K562 (cell line): ENCODE measurements around the gene ENOX2. TPM values are rescaled to one million over a fixed set of nuclear protein-coding genes. Genes with fewer than 3 reads are reported as not detected.

Experiments used
- ATAC-seq: fragments of 200-7000 bp; cut with Tn5 transposase; 3 replicates; pipeline ENCODE4 v1.9.1; 2020; ENCODE audit warnings: moderate library complexity
- BruUV-seq: library from RNA; stranded (reverse); fragments of 400-500 nt; replicated peaks from 2 replicates; lab custom pipeline; 2021; lab: Mats Ljungman, UMichigan
- CTCF ChIA-PET: fragments of 300-600 bp; formaldehyde crosslinking; extraction: SDS; loops from one replicate; lab custom pipeline; 2021; ENCODE audit warnings: low intra/inter-chr PET ratio; lab: Yijun Ruan, JAX
- POLR2A ChIA-PET: fragments of 300-600, 350-650 bp; sonication (Branson Sonifier 250); formaldehyde crosslinking; extraction: SDS; loops from one replicate; lab custom pipeline; 2021; ENCODE audit warnings: antibody characterized with exemption, inconsistent platforms; lab: Yijun Ruan, JAX
- DNase-seq, 4 experiments: peaks; one replicate each; pipeline versions ENCODE4 v3.0.0 to v3.0.0-alpha.2; 2011 to 2018; ENCODE audit warnings: low spot score in 3 of 4, mixed read lengths in 3 of 4; ENCODE audit errors: extremely low read depth in 1 of 4
- FAIRE-seq: peaks from 2 replicates; lab custom pipeline; 2011; peaks lifted over from hg19 to GRCh38; lab: Jason Lieb, UNC
- H2AFZ ChIP-seq: 2 replicates; pipeline ENCODE4 v1.6.0; 2011; ENCODE audit warnings: low read depth, low read length, control low read depth, inconsistent platforms
- H3K27ac ChIP-seq: fragments of 200-600 bp; 3 replicates; pipeline ENCODE4 v1.8.0; 2011; ENCODE audit warnings: low read depth, mild to moderate bottlenecking, control low read depth, inconsistent platforms, low read length, moderate library complexity, mixed read lengths; ENCODE audit errors: extremely low read depth
- H3K27me3 ChIP-seq, 2 experiments: fragments of 300-600 bp in 1 of 2; 2 replicates in 1 of 2; 3 replicates in 1 of 2; pipeline versions ENCODE4 v1.6.0 to v1.8.0; 2011; ENCODE audit warnings: inconsistent platforms in 2 of 2, low read length in 2 of 2, mild to moderate bottlenecking in 1 of 2, mixed read lengths in 1 of 2, moderate library complexity in 1 of 2; ENCODE audit not compliant: control insufficient read depth in 2 of 2, insufficient read depth in 2 of 2
- H3K36me3 ChIP-seq: fragments of 300-600 bp; 3 replicates; pipeline ENCODE4 v1.8.0; 2011; ENCODE audit warnings: mild to moderate bottlenecking, low read length, inconsistent platforms; ENCODE audit not compliant: control insufficient read depth, insufficient read depth
- H3K4me1 ChIP-seq, 2 experiments: fragments of 200-600 bp in 1 of 2; replicated peaks in 1 of 2; 2 replicates in 1 of 2; 3 replicates in 1 of 2; pipeline versions ENCODE4 v1.5.1 to v1.8.0; 2011; ENCODE audit warnings: inconsistent platforms in 2 of 2, low read length in 2 of 2, mild to moderate bottlenecking in 1 of 2, mixed read lengths in 1 of 2, moderate library complexity in 1 of 2; ENCODE audit not compliant: control insufficient read depth in 2 of 2, insufficient read depth in 2 of 2
- H3K4me2 ChIP-seq: 2 replicates; pipeline ENCODE4 v1.6.1; 2011; ENCODE audit warnings: low read length, control low read depth, inconsistent platforms, mixed read lengths; ENCODE audit not compliant: insufficient read depth
- H3K4me3 ChIP-seq: fragments of 200-600 bp; sonication (generic), shearing (Covaris generic); 2 replicates; pipeline ENCODE4 v1.5.1; 2016; ENCODE audit warnings: control low read depth, inconsistent platforms
- H3K79me2 ChIP-seq: fragments of 200-600 bp; 3 replicates; pipeline ENCODE4 v1.8.0; 2011; ENCODE audit warnings: low read length, inconsistent platforms; ENCODE audit not compliant: control insufficient read depth, insufficient read depth
- H3K9ac ChIP-seq, 2 experiments: 2 replicates each; pipeline versions ENCODE4 v1.6.0 to v1.6.1; 2011; ENCODE audit warnings: low read depth in 2 of 2, low read length in 2 of 2, control low read depth in 1 of 2, inconsistent platforms in 1 of 2, mild to moderate bottlenecking in 1 of 2, mixed read lengths in 1 of 2; ENCODE audit not compliant: insufficient read depth in 1 of 2
- H3K9me1 ChIP-seq: one replicate; pipeline ENCODE4 v1.6.0; 2011; ENCODE audit warnings: inconsistent platforms, mild to moderate bottlenecking, low read length, moderate library complexity; ENCODE audit not compliant: control insufficient read depth, insufficient read depth
- H3K9me3 ChIP-seq: replicated peaks from 2 replicates; pipeline ENCODE4 v1.5.1; 2011; ENCODE audit warnings: low read depth, low read length, inconsistent platforms; ENCODE audit not compliant: control insufficient read depth, insufficient read depth
- H4K20me1 ChIP-seq: replicated peaks from 2 replicates; pipeline ENCODE4 v1.6.1; 2011; ENCODE audit warnings: low read length, inconsistent platforms, mixed read lengths; ENCODE audit not compliant: control insufficient read depth, insufficient read depth
- ATF1 ChIP-seq, 2 experiments: fragments of 450-650 bp in 1 of 2; IDR thresholded peaks; 2 replicates each; pipeline ENCODE4 v1.6.1; 2016; ENCODE audit warnings: missing compliant biosample characterization in 1 of 2, missing genetic modification characterization in 1 of 2
- CBX8 ChIP-seq: fragments of 200-600 bp; sonication (generic); IDR thresholded peaks from 2 replicates; pipeline ENCODE4 v1.6.1; 2012; ENCODE audit warnings: borderline replicate concordance, mixed run types, low read depth, mild to moderate bottlenecking, moderate library complexity, mixed read lengths, low read length, control low read depth, inconsistent platforms; ENCODE audit not compliant: poor library complexity, severe bottlenecking; ENCODE audit errors: extremely low read depth
- CSDE1 ChIP-seq, 2 experiments: fragments of 450-650 bp; IDR thresholded peaks; 2 replicates each; pipeline ENCODE4 v1.6.1; 2016; ENCODE audit warnings: mild to moderate bottlenecking in 1 of 2
- DPF2 ChIP-seq: fragments of 450-650 bp; IDR thresholded peaks from 2 replicates; pipeline ENCODE4 v1.6.1; 2016
- HMG20B ChIP-seq: fragments of 250-450 bp; sonication (Bioruptor Pico); IDR thresholded peaks from 2 replicates; pipeline ENCODE4 v1.5.0; 2021; ENCODE audit warnings: mild to moderate bottlenecking
- MCM3 ChIP-seq: fragments of 450-650 bp; IDR thresholded peaks from 2 replicates; pipeline ENCODE4 v1.6.1; 2016
- POLR3G ChIP-seq: IDR thresholded peaks from 2 replicates; pipeline ENCODE4 v1.6.1; 2011; ENCODE audit not compliant: insufficient read length, insufficient replicate concordance; ENCODE audit errors: extremely low read depth
- PRPF4 ChIP-seq: fragments of 200-400 bp; formaldehyde crosslinking; IDR thresholded peaks from one replicate; pipeline ENCODE4 v1.6.1; 2017; ENCODE audit warnings: low read length, low read depth, mild to moderate bottlenecking; ENCODE audit not compliant: insufficient read depth, poor library complexity, severe bottlenecking
- RBM22 ChIP-seq: fragments of 200-400 bp; formaldehyde crosslinking; IDR thresholded peaks from 2 replicates; pipeline ENCODE4 v1.6.1; 2018; ENCODE audit warnings: low read length, low read depth; ENCODE audit not compliant: poor library complexity, severe bottlenecking
- RNF2 ChIP-seq: sonication (generic); IDR thresholded peaks from 2 replicates; pipeline ENCODE4 v1.6.1; 2016
- RUNX1 ChIP-seq: sonication (generic); IDR thresholded peaks from 2 replicates; pipeline ENCODE4 v1.6.1; 2016; ENCODE audit warnings: antibody characterized with exemption, low read depth
- SMARCE1 ChIP-seq: fragments of 450-650 bp; IDR thresholded peaks from 2 replicates; pipeline ENCODE4 v1.7.1; 2016; ENCODE audit warnings: mild to moderate bottlenecking
- SOX6 ChIP-seq: fragments of 450-650 bp; IDR thresholded peaks from 2 replicates; pipeline ENCODE4 v1.6.1; 2014; ENCODE audit warnings: mild to moderate bottlenecking
- TBP ChIP-seq: optimal IDR thresholded peaks from 2 replicates; pipeline ENCODE3; 2011; ENCODE audit warnings: low read depth, low read length, improper control_type of control experiment
- TOE1 ChIP-seq, 2 experiments: fragments of 450-650 bp in 1 of 2; sonication (generic) in 1 of 2; formaldehyde crosslinking in 1 of 2; IDR thresholded peaks; 2 replicates each; pipeline versions ENCODE4 v1.7.1 to v1.8.0; 2016 to 2022; ENCODE audit warnings: borderline replicate concordance in 2 of 2, mild to moderate bottlenecking in 2 of 2, antibody characterized with exemption in 1 of 2, inconsistent platforms in 1 of 2, low read depth in 1 of 2, missing genetic modification reagents in 1 of 2, moderate library complexity in 1 of 2
- UBTF ChIP-seq, 2 experiments: IDR thresholded peaks; 2 replicates each; pipeline ENCODE4 v1.6.1; 2012; ENCODE audit warnings: improper control_type of control experiment in 2 of 2, low read depth in 2 of 2, low read length in 2 of 2, borderline replicate concordance in 1 of 2
- ZFPM2 ChIP-seq: fragments of 250-450 bp; sonication (Bioruptor Pico); IDR thresholded peaks from 2 replicates; pipeline ENCODE4 v1.5.1; 2022; ENCODE audit warnings: mild to moderate bottlenecking
- ZNF12 ChIP-seq: sonication (generic); formaldehyde crosslinking; IDR thresholded peaks from 2 replicates; pipeline ENCODE4 v1.4.0; 2020; ENCODE audit warnings: mild to moderate bottlenecking, missing genetic modification reagents
- ZNF280B ChIP-seq: fragments of 250-450 bp; sonication (Bioruptor Pico); IDR thresholded peaks from 2 replicates; pipeline ENCODE4 v1.5.1; 2021; ENCODE audit warnings: mild to moderate bottlenecking
- ZNF766 ChIP-seq: fragments of 200-800 bp; sonication (Bioruptor generic); conservative IDR thresholded peaks from 2 replicates; pipeline ENCODE4 v1.6.1; 2016; ENCODE audit warnings: missing genetic modification characterization, missing compliant biosample characterization
- WGBS: fragments of 100-300 bp; shearing (Covaris generic); methylation state at CpG from one replicate; pipeline ENCODE4 v1.1.6; 2016; ENCODE audit warnings: low coverage, mixed read lengths; ENCODE audit not compliant: insufficient coverage; ENCODE audit errors: missing lambda C conversion rate; 5-methylcytosine and 5-hydroxymethylcytosine counted together
- in situ Hi-C: fragments of 300-500 bp; cut with MboI; formaldehyde crosslinking; loops from 4 replicates; pipeline ENCODE4 v1.15.0; 2018; ENCODE audit warnings: inconsistent platforms, mixed read lengths
- intact Hi-C: fragments of 100-400 bp; cut with micrococcal nuclease; formaldehyde crosslinking; loops from 2 replicates; pipeline ENCODE4 v1.14.2; 2022
- polyA plus RNA-seq, 8 experiments: library from polyadenylated mRNA; depleted of rRNA in 4 of 8; stranded (reverse) in 5 of 8; unstranded in 3 of 8; fragments of >200 nt; fragmentation: Nextera tagmentation in 2 of 8; fragmentation: Illumina TruSeq in 1 of 8; extraction: Ambion mirVana in 2 of 8; extraction: Trizol in 1 of 8; gene quantifications; 2 replicates each; pipeline versions ENCODE4 v1.2.1 to v1.2.3, GENCODE V29; 2011 to 2014; ENCODE audit warnings: inconsistent platforms in 1 of 8, missing spikeins in 1 of 8
- total RNA-seq, 7 experiments: library from RNA; depleted of rRNA in 6 of 7; stranded (reverse); fragments of >200 nt in 6 of 7; fragmentation: Illumina TruSeq in 2 of 7; extraction: Trizol in 2 of 7; gene quantifications; 2 replicates each; pipeline versions ENCODE4 v1.2.1 to v1.2.3, GENCODE V29; 2011 to 2021; ENCODE audit warnings: low replicate concordance in 1 of 7

ENOX2 gene
- total and polyA plus RNA-seq, 9 of the 15 experiments (the other 6 are each of a cell fraction or from before 2014, with no cell fraction given), result 6.1 to 24.0 (median 13.8) TPM

- TF ChIP-seq ZNF280B (no peak), SOX6 (peak; percentile 94), RNF2 (no peak), ZNF12 (CRISPR knock-in tag) (no peak)
Observed at GRCh38 chrX:130694983-130695382, 208.0 kb downstream of the ENOX2 start (continued).

- FAIRE-seq (no peak), DNase-seq (no peak), ATAC-seq (no peak)
- ChIA-PET POLR2A (no interaction called here), CTCF (no interaction called here)
- Histone ChIP-seq H2AFZ (no peak overlapping the region), H3K27me3 (no peaks in the 10 kb centered on the region), H3K36me3 (no peaks in the 10 kb centered on the region), H3K27ac (no peak overlapping the region), H3K79me2 (no peaks in the 10 kb centered on the region), H3K4me3 (no peak overlapping the region), H4K20me1 (no peaks in the 10 kb centered on the region), H3K9me3 (no peaks in the 10 kb centered on the region), H3K4me1 (peaks cover 0 to 15% of the 10 kb centered on the region in 2 experiments; a peak in 2 of 5 replicates), H3K4me2 (no peak overlapping the region), H3K9me1 (no peaks in the 10 kb centered on the region), H3K9ac (no peak overlapping the region)
- 52% methylated on average over 3 of the region's 3 CpGs for WGBS
- in situ Hi-C loops (no loop called here), intact Hi-C loops (no loop called here)
- no TSS peak for BruUV-seq
- TF ChIP-seq ATF1 (CRISPR knock-in tag; IDR thresholded peaks at IDR 0.05), result no peak
- no peak for TF ChIP-seq ATF1 (tag; IDR thresholded peaks at IDR 0.05)
- no peak for TF ChIP-seq RBM22
- no peak for TF ChIP-seq POLR3G
- no peak for TF ChIP-seq ZNF12 (CRISPR knock-in tag)
- no peak for TF ChIP-seq SMARCE1
- no peak for TF ChIP-seq MCM3
- TF ChIP-seq DPF2, result no peak
- no peak for TF ChIP-seq CBX8
- TF ChIP-seq HMG20B, result no peak
- TF ChIP-seq RUNX1, result no peak
- no peak for TF ChIP-seq CSDE1 (IDR thresholded peaks at IDR 0.05)
- TF ChIP-seq ZNF766 (CRISPR knock-in tag), result no peak
- TF ChIP-seq TOE1 (IDR thresholded peaks at IDR 0.05; ENCODE audit: borderline replicate concordance), result no peak
- TF ChIP-seq TOE1 (CRISPR knock-in tag; IDR thresholded peaks at IDR 0.05; ENCODE audit: borderline replicate concordance, low read depth), result no peak
- TF ChIP-seq ZFPM2 (CRISPR knock-in tag), result no peak
- no peak for TF ChIP-seq TBP
- TF ChIP-seq UBTF (IDR thresholded peaks at IDR 0.05; ENCODE audit: borderline replicate concordance in 1 of 2, low read depth in 2 of 2, low read length in 2 of 2), result no peak
- no peak for TF ChIP-seq PRPF4
Observed at GRCh38 chrX:130691576-130691975, 211.4 kb downstream of the ENOX2 start.
